PFSK-1 (cell line): ENCODE data around the gene PTS.

ENCODE experiments used
- FOXP2 ChIP-seq: optimal IDR thresholded peaks from 2 replicates; pipeline ENCODE3; 2011; ENCODE audit warnings: borderline replicate concordance, control low read depth, inconsistent platforms; ENCODE audit not compliant: insufficient read depth; ENCODE audit errors: extremely low read length, extremely low read depth
- POLR2AphosphoS5 ChIP-seq: IDR thresholded peaks from 2 replicates; pipeline ENCODE4 v1.6.1; 2012; ENCODE audit warnings: low read depth, mild to moderate bottlenecking, control low read depth, low read length, moderate library complexity
- REST ChIP-seq, 2 experiments: IDR thresholded peaks; 2 replicates each; pipeline versions ENCODE4 v1.6.1 to v1.8.0; 2011 to 2012; ENCODE audit warnings: low read depth in 2 of 2, low read length in 2 of 2, control low read depth in 1 of 2, inconsistent platforms in 1 of 2, mild to moderate bottlenecking in 1 of 2, moderate library complexity in 1 of 2; ENCODE audit not compliant: insufficient read depth in 1 of 2
- SIN3A ChIP-seq: IDR thresholded peaks from 2 replicates; pipeline ENCODE4 v1.6.1; 2012; ENCODE audit warnings: mild to moderate bottlenecking, low read length, moderate library complexity, borderline replicate concordance; ENCODE audit not compliant: insufficient read depth
- TAF1 ChIP-seq: IDR thresholded peaks from 2 replicates; pipeline ENCODE4 v1.6.1; 2012; ENCODE audit warnings: low read length, control low read depth, borderline replicate concordance; ENCODE audit not compliant: insufficient read depth

Gene PTS

GRCh38 chr11:112268406-112268805 is 42.2 kb downstream of the PTS start:
- TF ChIP-seq REST (IDR thresholded peaks at IDR 0.05; ENCODE audit: insufficient read depth in 1 of 2, low read depth in 2 of 2, low read length in 2 of 2) (no peak), TAF1 (no peak), SIN3A (no peak), FOXP2 (no peak), POLR2AphosphoS5 (no peak)

GRCh38 chr11:112269139-112269538 is 42.9 kb downstream of the PTS start:
- no peak for TF ChIP-seq POLR2AphosphoS5

- no peak for TF ChIP-seq POLR2AphosphoS5
- TF ChIP-seq REST (IDR thresholded peaks at IDR 0.05; ENCODE audit: insufficient read depth in 1 of 2, low read depth in 2 of 2, low read length in 2 of 2), result no peak
- TF ChIP-seq FOXP2, result no peak
- TF ChIP-seq TAF1, result no peak
These were observed 44.4 kb downstream of the PTS start for GRCh38 chr11:112270551-112271180.

GRCh38 chr11:112271242-112271641 is 45.0 kb downstream of the PTS start:
- TF ChIP-seq REST (IDR thresholded peaks at IDR 0.05; ENCODE audit: insufficient read depth in 1 of 2, low read depth in 2 of 2, low read length in 2 of 2), result no peak
- no peak for TF ChIP-seq POLR2AphosphoS5
- TF ChIP-seq FOXP2, result no peak
- no peak for TF ChIP-seq TAF1
- TF ChIP-seq SIN3A, result no peak

GRCh38 chr11:112273066-112273465 is 46.8 kb downstream of the PTS start:
- TF ChIP-seq REST (IDR thresholded peaks at IDR 0.05; ENCODE audit: insufficient read depth in 1 of 2, low read depth in 2 of 2, low read length in 2 of 2), result no peak
- TF ChIP-seq FOXP2, result no peak
- TF ChIP-seq SIN3A, result no peak
- no peak for TF ChIP-seq TAF1
- TF ChIP-seq POLR2AphosphoS5, result no peak
